BJ (cell line): ENCODE data around the gene TSPAN4. TPM values are rescaled to one million over a fixed set of nuclear protein-coding genes. Genes with fewer than 3 reads are reported as not detected.

ENCODE experiments used
- CTCF ChIA-PET: fragments of 350-600 bp; formaldehyde crosslinking; extraction: SDS; loops from one replicate; lab custom pipeline; 2021; ENCODE audit warnings: antibody characterized with exemption, inconsistent platforms; lab: Yijun Ruan, JAX
- POLR2A ChIA-PET: fragments of 300-600 bp; sonication (Branson Sonifier 250); formaldehyde crosslinking; extraction: SDS; loops from one replicate; lab custom pipeline; 2021; ENCODE audit warnings: antibody characterized with exemption; lab: Charles Lee
- DNase-seq: peaks from one replicate; pipeline ENCODE4 v3.0.0-alpha.2; 2011; ENCODE audit warnings: low read depth
- H3K27me3 ChIP-seq: 2 replicates; pipeline ENCODE4 v1.6.0; 2011; ENCODE audit warnings: low read length; ENCODE audit not compliant: control insufficient read depth, insufficient read depth
- H3K36me3 ChIP-seq: 2 replicates; pipeline ENCODE4 v1.5.1; 2011; ENCODE audit warnings: low read length; ENCODE audit not compliant: control insufficient read depth, insufficient read depth
- H3K4me3 ChIP-seq: 2 replicates; pipeline ENCODE4 v1.5.1; 2011; ENCODE audit warnings: low read depth, mild to moderate bottlenecking, control low read depth, low read length
- CTCF ChIP-seq: IDR thresholded peaks from 2 replicates; pipeline ENCODE4 v1.5.1; 2011; ENCODE audit warnings: low read depth, mild to moderate bottlenecking, control low read depth, inconsistent platforms, low read length, moderate library complexity; ENCODE audit not compliant: insufficient read depth
- polyA plus RNA-seq: library from polyadenylated mRNA; depleted of rRNA; stranded (reverse); fragments of >200 nt; gene quantifications from 2 replicates; pipeline ENCODE4 v1.2.3, GENCODE V29; 2011

The TSPAN4 gene
- polyA plus RNA-seq, 1 experiment, result 295 TPM

DNA sequence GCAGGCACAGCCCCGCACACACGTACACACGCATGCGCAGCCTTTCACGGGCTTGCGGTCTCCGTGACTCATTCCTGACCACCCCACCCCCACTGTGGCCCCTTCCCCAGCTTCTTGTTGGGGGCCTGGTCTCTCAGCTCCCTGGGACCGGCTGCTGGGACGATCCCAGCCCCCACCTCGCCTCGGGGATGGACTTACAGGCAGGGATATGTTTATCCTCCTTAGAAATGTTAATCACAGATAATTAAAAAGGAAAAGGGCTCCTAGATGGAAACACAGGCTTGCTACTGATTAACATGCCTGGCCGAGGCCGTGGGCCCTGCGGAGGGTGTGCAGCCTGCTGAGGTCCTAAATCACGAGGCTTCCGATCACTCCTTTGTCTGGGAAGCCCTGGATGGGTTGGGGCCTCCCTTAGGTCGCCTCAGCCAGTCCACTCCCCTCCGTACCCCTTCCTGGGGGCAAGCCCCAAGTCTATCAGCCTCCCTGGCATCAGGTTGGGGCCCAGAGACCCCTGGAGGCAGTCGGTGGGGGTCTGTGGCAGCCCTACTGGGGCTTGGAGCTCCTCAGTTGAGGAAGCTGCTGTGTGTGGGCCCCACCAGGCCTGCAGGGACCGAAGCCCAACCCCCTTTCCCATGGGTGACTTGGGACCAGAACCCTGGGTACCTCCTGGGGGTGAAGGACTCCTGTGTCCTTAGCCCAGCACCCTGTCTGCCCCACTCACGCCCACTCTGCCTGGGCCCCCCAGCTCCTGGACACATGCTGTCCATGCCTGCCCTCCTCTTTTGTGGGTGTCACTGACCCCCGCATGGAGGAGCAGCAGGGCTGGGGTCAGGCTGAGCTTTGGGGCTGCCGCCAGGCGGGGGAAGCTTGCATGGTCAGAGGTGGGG is 20.6 kb downstream of the TSPAN4 start:
- H3K27me3 ChIP-seq, result no peaks in the 10 kb centered on the region
- no peak overlapping the region for H3K4me3 ChIP-seq
- no peak for DNase-seq
- CTCF ChIA-PET, result no interaction called here
- H3K36me3 ChIP-seq, result peaks cover 20% of the 10 kb centered on the region
- POLR2A ChIA-PET, result no interaction called here
- TF ChIP-seq CTCF, result no peak

DNA sequence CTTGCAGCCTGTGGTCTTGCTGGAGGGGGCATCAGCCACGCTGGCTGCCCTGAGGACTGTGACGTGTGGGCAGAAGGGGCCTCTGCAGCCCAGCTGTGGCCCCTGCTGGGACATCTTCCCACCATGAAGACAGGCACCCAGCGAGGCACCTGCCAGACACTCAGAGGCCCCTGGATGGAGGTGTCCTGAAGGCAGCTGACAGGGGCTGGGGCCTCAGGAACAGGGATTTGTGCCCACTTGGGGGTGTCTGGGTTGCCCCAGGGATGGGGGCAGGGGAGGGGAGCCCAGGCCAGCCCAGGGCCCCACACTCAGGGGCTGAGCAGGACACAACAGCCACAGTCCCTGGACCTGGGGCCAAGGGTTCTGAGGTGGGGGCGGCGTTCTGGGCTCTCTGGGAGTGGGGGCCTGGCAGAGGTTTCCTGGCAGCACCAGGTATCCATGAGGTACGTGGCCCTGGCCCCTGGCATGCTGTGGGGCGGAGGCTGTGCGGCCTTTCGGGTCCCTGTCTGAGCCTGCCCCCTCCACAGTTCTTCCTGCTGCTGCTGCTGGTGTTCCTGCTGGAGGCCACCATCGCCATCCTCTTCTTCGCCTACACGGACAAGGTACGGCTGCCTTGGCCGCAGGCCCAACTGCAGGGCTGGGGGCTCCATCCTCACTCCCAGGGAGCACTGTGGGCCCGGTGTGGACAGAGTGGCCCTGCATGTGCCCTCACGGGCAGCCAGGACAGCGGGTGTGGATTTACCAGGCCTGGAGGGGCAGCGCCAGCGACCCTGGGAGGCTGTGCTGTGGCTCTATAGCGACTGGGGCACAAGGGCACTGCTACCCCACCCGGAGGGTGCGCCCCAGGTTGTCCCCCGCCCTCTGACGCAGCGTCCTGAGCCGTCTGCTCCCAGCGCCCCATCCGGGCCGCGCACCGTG is 21.5 kb downstream of the TSPAN4 start:
- Histone ChIP-seq H3K27me3 (no peaks in the 10 kb centered on the region), H3K4me3 (no peak overlapping the region), H3K36me3 (peaks cover 27% of the 10 kb centered on the region)
- DNase-seq, result no peak
- CTCF ChIA-PET, result no interaction called here
- no peak for TF ChIP-seq CTCF
- POLR2A ChIA-PET, result no interaction called here

DNA sequence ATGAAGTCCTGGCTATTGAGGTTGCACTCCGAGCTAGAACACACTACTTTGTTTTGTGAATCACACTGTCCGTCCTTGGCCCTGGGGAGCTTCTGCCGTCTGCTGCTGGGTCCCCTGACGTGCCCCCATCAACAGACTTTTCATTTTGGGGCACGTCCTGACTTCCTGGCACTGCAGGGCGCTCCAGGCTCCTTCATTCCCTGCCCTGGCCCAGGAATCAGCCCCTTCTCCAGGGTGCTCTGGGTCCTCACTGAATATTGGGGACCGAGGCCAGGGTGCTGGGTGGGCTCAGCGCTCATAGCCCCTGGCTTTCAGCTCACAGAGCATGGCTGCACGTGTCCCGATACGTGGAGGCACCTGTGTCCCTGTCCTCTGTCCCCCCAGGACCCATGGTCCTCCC is 22.2 kb downstream of the TSPAN4 start:
- Histone ChIP-seq H3K4me3 (no peak overlapping the region), H3K27me3 (no peaks in the 10 kb centered on the region), H3K36me3 (peaks cover 32% of the 10 kb centered on the region)
- DNase-seq, result no peak
- ChIA-PET POLR2A (no interaction called here), CTCF (no interaction called here)
- no peak for TF ChIP-seq CTCF

DNA sequence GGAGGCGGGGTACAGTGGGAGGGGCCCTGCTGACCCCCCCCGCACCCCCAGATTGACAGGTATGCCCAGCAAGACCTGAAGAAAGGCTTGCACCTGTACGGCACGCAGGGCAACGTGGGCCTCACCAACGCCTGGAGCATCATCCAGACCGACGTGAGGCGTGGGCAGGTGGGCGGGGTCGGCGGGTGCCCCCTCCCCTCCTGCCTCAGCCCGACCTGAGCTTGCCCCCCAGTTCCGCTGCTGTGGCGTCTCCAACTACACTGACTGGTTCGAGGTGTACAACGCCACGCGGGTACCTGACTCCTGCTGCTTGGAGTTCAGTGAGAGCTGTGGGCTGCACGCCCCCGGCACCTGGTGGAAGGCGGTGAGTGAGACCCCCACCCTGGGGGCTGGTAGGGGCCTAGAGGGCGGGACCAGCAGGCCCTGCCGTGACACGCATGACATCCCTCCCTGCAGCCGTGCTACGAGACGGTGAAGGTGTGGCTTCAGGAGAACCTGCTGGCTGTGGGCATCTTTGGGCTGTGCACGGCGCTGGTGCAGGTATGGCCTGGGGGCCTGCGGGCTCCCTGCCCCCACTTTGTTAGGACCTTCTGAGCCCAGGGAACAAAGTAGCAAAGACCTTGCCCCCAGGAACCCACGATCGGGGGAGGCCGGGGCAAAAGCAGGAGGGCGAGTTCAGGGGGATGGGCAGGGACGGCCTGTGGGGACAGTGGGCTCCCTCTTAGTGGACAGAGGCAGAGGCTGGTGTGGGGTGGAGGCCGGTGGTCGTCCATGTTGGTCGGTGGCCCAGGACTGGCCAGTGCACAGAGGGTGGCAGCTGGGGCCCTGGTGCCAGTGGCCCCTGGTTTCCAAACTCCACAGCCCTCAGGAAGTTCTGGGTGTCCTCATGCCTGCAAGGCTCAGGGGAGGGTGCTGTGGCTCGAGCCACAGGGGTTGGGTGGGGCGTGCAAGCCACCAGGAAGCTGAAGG is 23.1 kb downstream of the TSPAN4 start:
- POLR2A ChIA-PET, result no interaction called here
- H3K4me3 ChIP-seq, result no peak overlapping the region
- no peak for DNase-seq
- no peaks in the 10 kb centered on the region for H3K27me3 ChIP-seq
- peaks cover 34% of the 10 kb centered on the region for H3K36me3 ChIP-seq
- CTCF ChIA-PET, result interaction anchor here (0.5 kb wide), 1 partner anchor 75 kb away, joined by 3 read pairs; no protein-coding TSS in a partner anchor
- TF ChIP-seq CTCF, result no peak
